Liver (tissue), 3 donors: ENCODE data around the gene IFIT1.

ENCODE experiments used
- EGR1 ChIP-seq, 2 donors: IDR thresholded peaks; 2 replicates each; pipeline ENCODE4 v1.6.1; 2016 to 2018; ENCODE audit warnings: antibody characterized with exemption in 2 of 2, low read depth in 2 of 2
- FOXA1 ChIP-seq: IDR thresholded peaks from 2 replicates; pipeline ENCODE4 v1.6.1; 2016; ENCODE audit warnings: antibody characterized with exemption
- JUND ChIP-seq, 2 donors: IDR thresholded peaks; 2 replicates each; pipeline ENCODE4 v1.6.1; 2016; ENCODE audit warnings: antibody characterized with exemption in 2 of 2
- RAD21 ChIP-seq, 2 donors: IDR thresholded peaks; 2 replicates each; pipeline ENCODE4 v1.6.1; 2016; ENCODE audit warnings: antibody characterized with exemption in 2 of 2, mild to moderate bottlenecking in 2 of 2
- YY1 ChIP-seq: IDR thresholded peaks from 2 replicates; pipeline ENCODE4 v1.6.1; 2016; ENCODE audit warnings: antibody characterized with exemption, mild to moderate bottlenecking
- TF ChIP-seq, protein P1 (sequence below): fragments of 150-350 bp; IDR thresholded peaks from 2 replicates; pipeline ENCODE4 v1.5.1; 2017; ENCODE audit warnings: improper control_type of control experiment, low read depth, low read length; ENCODE audit not compliant: missing input control
- TF ChIP-seq, protein P2 (sequence below): IDR thresholded peaks from 2 replicates; pipeline ENCODE4 v1.6.1; 2016; ENCODE audit warnings: antibody characterized with exemption
- TF ChIP-seq, protein P3 (sequence below): IDR thresholded peaks from 2 replicates; pipeline ENCODE4 v1.6.1; 2016; ENCODE audit warnings: antibody characterized with exemption
- TF ChIP-seq, protein P4 (sequence below): IDR thresholded peaks from 2 replicates; pipeline ENCODE4 v1.6.1; 2016; ENCODE audit warnings: antibody characterized with exemption, mild to moderate bottlenecking
- TF ChIP-seq, protein P5 (sequence below): IDR thresholded peaks from 2 replicates; pipeline ENCODE4 v1.6.1; 2016; ENCODE audit warnings: antibody characterized with exemption
- donor health status: healthy.
- donor health status: healthy.

- TF ChIP-seq EGR1 (IDR thresholded peaks at IDR 0.05; ENCODE audit: low read depth in 2 of 2) (no peak), JUND (IDR thresholded peaks at IDR 0.05) (no peak), YY1 (no peak), RAD21 (IDR thresholded peaks at IDR 0.05) (no peak), FOXA1 (no peak)
- TF ChIP-seq, protein P1, sequence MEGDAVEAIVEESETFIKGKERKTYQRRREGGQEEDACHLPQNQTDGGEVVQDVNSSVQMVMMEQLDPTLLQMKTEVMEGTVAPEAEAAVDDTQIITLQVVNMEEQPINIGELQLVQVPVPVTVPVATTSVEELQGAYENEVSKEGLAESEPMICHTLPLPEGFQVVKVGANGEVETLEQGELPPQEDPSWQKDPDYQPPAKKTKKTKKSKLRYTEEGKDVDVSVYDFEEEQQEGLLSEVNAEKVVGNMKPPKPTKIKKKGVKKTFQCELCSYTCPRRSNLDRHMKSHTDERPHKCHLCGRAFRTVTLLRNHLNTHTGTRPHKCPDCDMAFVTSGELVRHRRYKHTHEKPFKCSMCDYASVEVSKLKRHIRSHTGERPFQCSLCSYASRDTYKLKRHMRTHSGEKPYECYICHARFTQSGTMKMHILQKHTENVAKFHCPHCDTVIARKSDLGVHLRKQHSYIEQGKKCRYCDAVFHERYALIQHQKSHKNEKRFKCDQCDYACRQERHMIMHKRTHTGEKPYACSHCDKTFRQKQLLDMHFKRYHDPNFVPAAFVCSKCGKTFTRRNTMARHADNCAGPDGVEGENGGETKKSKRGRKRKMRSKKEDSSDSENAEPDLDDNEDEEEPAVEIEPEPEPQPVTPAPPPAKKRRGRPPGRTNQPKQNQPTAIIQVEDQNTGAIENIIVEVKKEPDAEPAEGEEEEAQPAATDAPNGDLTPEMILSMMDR = no peak
- TF ChIP-seq, protein P2, sequence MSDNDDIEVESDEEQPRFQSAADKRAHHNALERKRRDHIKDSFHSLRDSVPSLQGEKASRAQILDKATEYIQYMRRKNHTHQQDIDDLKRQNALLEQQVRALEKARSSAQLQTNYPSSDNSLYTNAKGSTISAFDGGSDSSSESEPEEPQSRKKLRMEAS = no peak
- TF ChIP-seq, protein P3, sequence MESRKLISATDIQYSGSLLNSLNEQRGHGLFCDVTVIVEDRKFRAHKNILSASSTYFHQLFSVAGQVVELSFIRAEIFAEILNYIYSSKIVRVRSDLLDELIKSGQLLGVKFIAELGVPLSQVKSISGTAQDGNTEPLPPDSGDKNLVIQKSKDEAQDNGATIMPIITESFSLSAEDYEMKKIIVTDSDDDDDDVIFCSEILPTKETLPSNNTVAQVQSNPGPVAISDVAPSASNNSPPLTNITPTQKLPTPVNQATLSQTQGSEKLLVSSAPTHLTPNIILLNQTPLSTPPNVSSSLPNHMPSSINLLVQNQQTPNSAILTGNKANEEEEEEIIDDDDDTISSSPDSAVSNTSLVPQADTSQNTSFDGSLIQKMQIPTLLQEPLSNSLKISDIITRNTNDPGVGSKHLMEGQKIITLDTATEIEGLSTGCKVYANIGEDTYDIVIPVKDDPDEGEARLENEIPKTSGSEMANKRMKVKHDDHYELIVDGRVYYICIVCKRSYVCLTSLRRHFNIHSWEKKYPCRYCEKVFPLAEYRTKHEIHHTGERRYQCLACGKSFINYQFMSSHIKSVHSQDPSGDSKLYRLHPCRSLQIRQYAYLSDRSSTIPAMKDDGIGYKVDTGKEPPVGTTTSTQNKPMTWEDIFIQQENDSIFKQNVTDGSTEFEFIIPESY = no peak
- TF ChIP-seq, protein P4, sequence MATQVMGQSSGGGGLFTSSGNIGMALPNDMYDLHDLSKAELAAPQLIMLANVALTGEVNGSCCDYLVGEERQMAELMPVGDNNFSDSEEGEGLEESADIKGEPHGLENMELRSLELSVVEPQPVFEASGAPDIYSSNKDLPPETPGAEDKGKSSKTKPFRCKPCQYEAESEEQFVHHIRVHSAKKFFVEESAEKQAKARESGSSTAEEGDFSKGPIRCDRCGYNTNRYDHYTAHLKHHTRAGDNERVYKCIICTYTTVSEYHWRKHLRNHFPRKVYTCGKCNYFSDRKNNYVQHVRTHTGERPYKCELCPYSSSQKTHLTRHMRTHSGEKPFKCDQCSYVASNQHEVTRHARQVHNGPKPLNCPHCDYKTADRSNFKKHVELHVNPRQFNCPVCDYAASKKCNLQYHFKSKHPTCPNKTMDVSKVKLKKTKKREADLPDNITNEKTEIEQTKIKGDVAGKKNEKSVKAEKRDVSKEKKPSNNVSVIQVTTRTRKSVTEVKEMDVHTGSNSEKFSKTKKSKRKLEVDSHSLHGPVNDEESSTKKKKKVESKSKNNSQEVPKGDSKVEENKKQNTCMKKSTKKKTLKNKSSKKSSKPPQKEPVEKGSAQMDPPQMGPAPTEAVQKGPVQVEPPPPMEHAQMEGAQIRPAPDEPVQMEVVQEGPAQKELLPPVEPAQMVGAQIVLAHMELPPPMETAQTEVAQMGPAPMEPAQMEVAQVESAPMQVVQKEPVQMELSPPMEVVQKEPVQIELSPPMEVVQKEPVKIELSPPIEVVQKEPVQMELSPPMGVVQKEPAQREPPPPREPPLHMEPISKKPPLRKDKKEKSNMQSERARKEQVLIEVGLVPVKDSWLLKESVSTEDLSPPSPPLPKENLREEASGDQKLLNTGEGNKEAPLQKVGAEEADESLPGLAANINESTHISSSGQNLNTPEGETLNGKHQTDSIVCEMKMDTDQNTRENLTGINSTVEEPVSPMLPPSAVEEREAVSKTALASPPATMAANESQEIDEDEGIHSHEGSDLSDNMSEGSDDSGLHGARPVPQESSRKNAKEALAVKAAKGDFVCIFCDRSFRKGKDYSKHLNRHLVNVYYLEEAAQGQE = no peak
- TF ChIP-seq, protein P5, sequence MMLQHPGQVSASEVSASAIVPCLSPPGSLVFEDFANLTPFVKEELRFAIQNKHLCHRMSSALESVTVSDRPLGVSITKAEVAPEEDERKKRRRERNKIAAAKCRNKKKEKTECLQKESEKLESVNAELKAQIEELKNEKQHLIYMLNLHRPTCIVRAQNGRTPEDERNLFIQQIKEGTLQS = no peak
Observed at GRCh38 chr10:89344156-89344555, 48.3 kb upstream of the IFIT1 start.
